ENCODE measurements around the gene BCAR1. TPM values are rescaled to one million over a fixed set of nuclear protein-coding genes. Genes with fewer than 3 reads are reported as not detected.

Gene BCAR1
- total and polyA plus RNA-seq, 2 experiments from 2014 or later = 37.9 to 140 TPM

DNA sequence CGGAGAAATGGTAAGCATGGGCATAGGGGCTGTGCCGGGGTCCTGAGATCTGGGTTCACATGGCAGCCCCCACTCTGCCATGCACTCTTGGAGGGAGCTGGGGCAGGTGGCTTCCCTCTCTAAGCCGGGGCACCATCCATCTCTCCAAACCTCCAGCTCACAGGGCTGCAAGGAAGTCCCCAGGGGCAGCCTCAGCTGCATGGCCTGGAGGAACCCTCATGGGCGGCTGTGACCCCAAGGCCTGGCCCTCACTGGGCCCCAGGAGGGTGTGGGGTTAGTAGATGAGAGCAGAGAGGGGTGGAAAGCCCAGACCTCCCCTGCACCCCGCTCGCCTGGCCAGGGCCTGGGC lies 47.0 kb downstream of the BCAR1 start (continued):
- no peak for TF ChIP-seq CREB1 (CRISPR knock-in tag; IDR thresholded peaks at IDR 0.05; ENCODE audit: low read depth)
- no peak for TF ChIP-seq ZNF114 (CRISPR knock-in tag; IDR thresholded peaks at IDR 0.05)
- TF ChIP-seq STAT1 (IDR thresholded peaks at IDR 0.05; ENCODE audit: unreplicated experiment) = no peak

DNA sequence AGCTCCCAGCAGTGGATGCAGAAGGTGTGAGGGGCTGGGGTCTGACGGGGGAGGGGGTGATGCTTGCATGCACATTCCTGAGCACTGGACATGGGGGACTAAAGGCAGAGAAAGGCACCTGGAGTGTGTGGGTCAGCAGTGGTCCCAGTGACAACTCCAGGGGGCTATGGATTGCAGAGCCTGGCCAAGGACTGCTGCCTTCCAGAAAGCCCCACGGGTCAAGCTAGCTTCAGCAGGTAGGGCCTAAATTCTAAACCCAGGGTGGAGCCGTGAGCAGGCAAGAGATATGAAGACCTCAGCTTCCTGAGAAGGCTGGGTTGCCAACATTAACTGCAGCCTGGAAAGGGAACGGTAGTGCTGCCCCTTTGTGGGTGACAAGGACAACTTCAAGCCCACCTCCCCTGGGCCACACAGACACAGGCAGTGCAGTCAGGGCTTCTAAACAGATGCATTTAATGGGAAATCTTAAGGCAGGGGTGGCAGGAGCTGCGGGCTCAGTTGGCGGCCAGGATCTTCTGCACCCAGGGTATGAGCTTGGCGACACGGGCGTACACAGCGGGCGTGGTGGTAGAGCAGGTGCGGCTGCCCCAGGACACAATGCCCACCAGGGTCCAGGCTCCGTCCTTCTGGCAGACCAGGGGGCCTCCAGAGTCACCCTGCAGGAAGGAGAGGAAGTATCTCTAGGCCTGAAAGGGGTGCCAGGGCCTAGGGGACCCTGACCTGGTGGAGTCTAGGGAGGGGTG lies 47.6 kb downstream of the BCAR1 start:
- DNase-seq (ENCODE audit: low spot score) (no peak), ATAC-seq (peak; percentile 9; the same call in 2 of the 3 replicates)
- H3K36me3 ChIP-seq (ENCODE audit: insufficient read depth) = no peaks in the 10 kb centered on the region
- H3K27ac ChIP-seq (ENCODE audit: low read depth) = no peak overlapping the region
- H3K4me3 ChIP-seq = no peak overlapping the region
- H3K9me2 ChIP-seq (ENCODE audit: insufficient read depth) = no peaks in the 10 kb centered on the region
- H4K20me1 ChIP-seq (replicated peaks; ENCODE audit: insufficient read depth) = no peaks in the 10 kb centered on the region
- Mint-ChIP-seq H3K4me3 (no peak overlapping the region), H3K4me1 (peaks cover 12% of the 10 kb centered on the region; the same call in 2 of the 3 replicates), H3K27me3 (ENCODE audit: insufficient read depth, low read depth, poor library complexity) (peaks cover 15% of the 10 kb centered on the region), H3K9me3 (no peaks in the 10 kb centered on the region), H3K36me3 (ENCODE audit: low read depth) (no peaks in the 10 kb centered on the region), H3K27ac (no peak overlapping the region)
- no peaks in the 10 kb centered on the region for H3K4me1 ChIP-seq (ENCODE audit: insufficient read depth)
- H3F3A ChIP-seq (replicated peaks; ENCODE audit: low read depth) = 0 out of 2 replicates have a peak, but pooled peaks cover 3% of the 10 kb centered on the region
- H3K4me2 ChIP-seq = no peak overlapping the region
- H3K79me2 ChIP-seq (replicated peaks; ENCODE audit: insufficient read depth) = no peaks in the 10 kb centered on the region
- H3K27me3 ChIP-seq (ENCODE audit: insufficient read depth) = no peaks in the 10 kb centered on the region
- no peak overlapping the region for H2AFZ ChIP-seq
- TF ChIP-seq ETS1 (IDR thresholded peaks at IDR 0.05) (no peak), CTCF (conservative IDR thresholded peaks at IDR 0.05; ENCODE audit: low read depth in 2 of 2) (peak in 1 of 2 experiments; percentile 20; a peak in 1 of 4 replicates)

DNA sequence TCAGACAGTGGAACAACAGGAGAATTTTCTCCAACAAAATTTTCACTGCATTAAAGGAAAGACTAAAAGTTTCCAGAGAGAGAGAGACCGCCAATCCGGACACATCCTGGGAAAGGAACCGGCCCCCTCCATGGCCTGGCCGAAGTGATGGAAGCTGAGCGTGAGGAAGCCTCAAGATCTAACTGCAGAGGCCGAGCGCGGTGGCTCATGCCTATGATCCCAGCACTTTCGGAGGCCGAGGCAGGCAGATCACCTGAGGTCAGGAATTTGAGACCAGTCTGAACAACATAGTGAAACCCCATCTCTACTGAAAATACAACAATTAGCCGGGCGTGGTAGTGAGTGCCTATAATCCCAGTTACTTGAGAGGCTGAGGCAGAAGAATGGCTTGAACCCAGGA lies 48.3 kb downstream of the BCAR1 start:
- H3F3A ChIP-seq (replicated peaks; ENCODE audit: low read depth) = 0 out of 2 replicates have a peak, but pooled peaks cover 4% of the 10 kb centered on the region
- H3K27ac ChIP-seq (ENCODE audit: low read depth) = no peak overlapping the region
- H3K36me3 Mint-ChIP-seq (ENCODE audit: low read depth) = no peaks in the 10 kb centered on the region
- H3K4me2 ChIP-seq = no peak overlapping the region
- no peaks in the 10 kb centered on the region for H3K27me3 ChIP-seq (ENCODE audit: insufficient read depth)
- no peak overlapping the region for H3K27ac Mint-ChIP-seq
- DNase-seq (ENCODE audit: low spot score) (no peak), ATAC-seq (no peak)
- H3K9me2 ChIP-seq (ENCODE audit: insufficient read depth) = no peaks in the 10 kb centered on the region
- no peak overlapping the region for H2AFZ ChIP-seq
- H3K4me1 Mint-ChIP-seq = peaks cover 14% of the 10 kb centered on the region
- H3K4me3 Mint-ChIP-seq = no peak overlapping the region
- H3K9me3 Mint-ChIP-seq = no peaks in the 10 kb centered on the region
- H3K27me3 Mint-ChIP-seq (ENCODE audit: insufficient read depth, low read depth, poor library complexity) = peaks cover 17% of the 10 kb centered on the region
- H3K36me3 ChIP-seq (ENCODE audit: insufficient read depth) = no peaks in the 10 kb centered on the region
- H3K4me3 ChIP-seq = no peak overlapping the region
- no peaks in the 10 kb centered on the region for H4K20me1 ChIP-seq (replicated peaks; ENCODE audit: insufficient read depth)
- no peaks in the 10 kb centered on the region for H3K79me2 ChIP-seq (replicated peaks; ENCODE audit: insufficient read depth)
- H3K4me1 ChIP-seq (ENCODE audit: insufficient read depth) = peaks cover 4% of the 10 kb centered on the region; the same call in 1 of the 2 replicates
- TF ChIP-seq CREB1 (CRISPR knock-in tag; IDR thresholded peaks at IDR 0.05; ENCODE audit: low read depth) (no peak), ETS1 (IDR thresholded peaks at IDR 0.05) (no peak), NANOG (IDR thresholded peaks at IDR 0.05; ENCODE audit: borderline replicate concordance) (no peak), ZNF462 (CRISPR knock-in tag; IDR thresholded peaks at IDR 0.05) (no peak), ZNF331 (CRISPR knock-in tag; IDR thresholded peaks at IDR 0.05; ENCODE audit: low read depth) (no peak)
